Prostate gland (tissue), 2 donors: ENCODE data around the gene RARA.

Experiments
- POLR2A ChIP-seq: fragments of 450-650 bp; IDR thresholded peaks from one replicate; pipeline ENCODE4 v1.6.1; 2016; ENCODE audit warnings: antibody characterized with exemption, mild to moderate bottlenecking
- POLR2AphosphoS5 ChIP-seq: sonication (generic); formaldehyde crosslinking; IDR thresholded peaks from one replicate; pipeline ENCODE4 v1.6.1; 2017; ENCODE audit warnings: antibody characterized with exemption
- TF ChIP-seq, protein P1 (sequence below), 4 experiments: fragments of 200-600 bp in 2 of 4; fragments of 450-650 bp in 2 of 4; sonication (generic) in 2 of 4; IDR thresholded peaks; 1 replicate in 3 of 4; 2 replicates in 1 of 4; pipeline ENCODE4 v1.5.1; 2016 to 2019; ENCODE audit warnings: antibody characterized with exemption in 4 of 4, mild to moderate bottlenecking in 2 of 4, moderate library complexity in 2 of 4

DNA sequence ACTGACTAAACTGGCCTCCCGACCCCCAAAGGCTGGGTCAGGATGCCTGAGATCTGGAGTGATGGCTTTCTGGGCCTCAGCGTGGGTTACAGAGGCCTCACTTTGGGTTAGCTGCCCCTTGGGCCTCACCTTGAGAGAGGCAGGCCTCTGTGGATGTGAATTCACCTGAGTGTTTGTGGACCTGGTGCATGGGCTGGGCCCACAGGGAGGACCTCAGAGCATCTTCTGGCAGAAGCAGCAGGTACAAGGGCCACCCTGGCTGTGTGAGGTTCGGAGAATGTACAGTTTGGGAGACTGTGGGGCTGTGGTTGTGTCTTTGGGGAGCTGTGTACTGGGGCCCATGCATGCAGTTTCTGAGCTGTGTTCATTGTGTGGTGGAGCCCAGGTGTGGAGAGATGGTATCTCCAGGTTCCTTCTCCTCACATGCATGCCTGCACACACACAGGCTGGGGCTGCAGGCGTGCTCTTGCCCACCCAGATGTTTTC, 18.3 kb downstream of the RARA start:
- TF ChIP-seq, protein P1, sequence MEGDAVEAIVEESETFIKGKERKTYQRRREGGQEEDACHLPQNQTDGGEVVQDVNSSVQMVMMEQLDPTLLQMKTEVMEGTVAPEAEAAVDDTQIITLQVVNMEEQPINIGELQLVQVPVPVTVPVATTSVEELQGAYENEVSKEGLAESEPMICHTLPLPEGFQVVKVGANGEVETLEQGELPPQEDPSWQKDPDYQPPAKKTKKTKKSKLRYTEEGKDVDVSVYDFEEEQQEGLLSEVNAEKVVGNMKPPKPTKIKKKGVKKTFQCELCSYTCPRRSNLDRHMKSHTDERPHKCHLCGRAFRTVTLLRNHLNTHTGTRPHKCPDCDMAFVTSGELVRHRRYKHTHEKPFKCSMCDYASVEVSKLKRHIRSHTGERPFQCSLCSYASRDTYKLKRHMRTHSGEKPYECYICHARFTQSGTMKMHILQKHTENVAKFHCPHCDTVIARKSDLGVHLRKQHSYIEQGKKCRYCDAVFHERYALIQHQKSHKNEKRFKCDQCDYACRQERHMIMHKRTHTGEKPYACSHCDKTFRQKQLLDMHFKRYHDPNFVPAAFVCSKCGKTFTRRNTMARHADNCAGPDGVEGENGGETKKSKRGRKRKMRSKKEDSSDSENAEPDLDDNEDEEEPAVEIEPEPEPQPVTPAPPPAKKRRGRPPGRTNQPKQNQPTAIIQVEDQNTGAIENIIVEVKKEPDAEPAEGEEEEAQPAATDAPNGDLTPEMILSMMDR (IDR thresholded peaks at IDR 0.05), result no peak
- TF ChIP-seq POLR2A (no peak), POLR2AphosphoS5 (no peak)
